CD14-positive monocyte (primary cell): ENCODE measurements around the gene ALDH18A1. TPM values are rescaled to one million over a fixed set of nuclear protein-coding genes. Genes with fewer than 3 reads are reported as not detected.

Experiments used
- DNase-seq, 3 donors: peaks; one replicate each; pipeline ENCODE4 v3.0.0-alpha.2; 2011 to 2022
- H2AFZ ChIP-seq: 2 replicates; pipeline ENCODE4 v1.6.0; 2012; ENCODE audit warnings: mild to moderate bottlenecking, low read depth, low read length, inconsistent platforms; ENCODE audit not compliant: insufficient read depth, poor library complexity, severe bottlenecking
- H3K27ac ChIP-seq, 2 donors: 1 replicate in 1 of 2; 2 replicates in 1 of 2; pipeline ENCODE4 v1.5.1; 2012 to 2013; ENCODE audit warnings: low read length in 2 of 2, control low read depth in 1 of 2, inconsistent platforms in 1 of 2, low read depth in 1 of 2, mild to moderate bottlenecking in 1 of 2
- H3K27me3 ChIP-seq, 2 donors: one replicate each; pipeline versions ENCODE4 v1.6.0 to v1.6.1; 2011 to 2013; ENCODE audit warnings: low read length in 2 of 2; ENCODE audit not compliant: control insufficient read depth in 2 of 2, insufficient read depth in 2 of 2
- H3K36me3 ChIP-seq, 2 donors: replicated peaks in 1 of 2; 1 replicate in 1 of 2; 2 replicates in 1 of 2; pipeline versions ENCODE4 v1.5.1 to v1.6.1; 2012 to 2013; ENCODE audit warnings: low read length in 2 of 2, control low read depth in 1 of 2, inconsistent platforms in 1 of 2, mild to moderate bottlenecking in 1 of 2; ENCODE audit not compliant: insufficient read depth in 2 of 2, control insufficient read depth in 1 of 2
- H3K4me1 ChIP-seq, 2 donors: 1 replicate in 1 of 2; 2 replicates in 1 of 2; pipeline versions ENCODE4 v1.5.1 to v1.6.1; 2012 to 2013; ENCODE audit warnings: low read length in 2 of 2, control low read depth in 1 of 2, inconsistent platforms in 1 of 2, mild to moderate bottlenecking in 1 of 2, moderate library complexity in 1 of 2; ENCODE audit not compliant: insufficient read depth in 2 of 2, control insufficient read depth in 1 of 2
- H3K4me2 ChIP-seq: replicated peaks from 2 replicates; pipeline ENCODE3; 2012; ENCODE audit warnings: low read length, moderate library complexity, mild to moderate bottlenecking; ENCODE audit not compliant: poor library complexity, severe bottlenecking; ENCODE audit errors: extremely low read depth
- H3K4me3 ChIP-seq, 3 experiments: fragments of 200-600 bp in 1 of 3; sonication (generic) in 1 of 3; replicated peaks in 1 of 3; 1 replicate in 2 of 3; 2 replicates in 1 of 3; pipeline ENCODE4 v1.5.1; 2011 to 2013; ENCODE audit warnings: low read length in 3 of 3, mild to moderate bottlenecking in 3 of 3, control low read depth in 2 of 3, low read depth in 2 of 3, inconsistent platforms in 1 of 3, moderate library complexity in 1 of 3
- H3K79me2 ChIP-seq: 2 replicates; pipeline ENCODE4 v1.6.0; 2012; ENCODE audit warnings: mild to moderate bottlenecking, control low read depth, inconsistent platforms, low read length, moderate library complexity; ENCODE audit not compliant: insufficient read depth
- H3K9ac ChIP-seq: 2 replicates; pipeline ENCODE4 v1.6.0; 2017; ENCODE audit warnings: low read length, mild to moderate bottlenecking; ENCODE audit not compliant: insufficient read depth, poor library complexity, severe bottlenecking
- H3K9me3 ChIP-seq, 2 donors: replicated peaks in 1 of 2; 1 replicate in 1 of 2; 2 replicates in 1 of 2; pipeline versions ENCODE4 v1.5.1 to v1.6.1; 2012 to 2013; ENCODE audit warnings: low read length in 2 of 2, control low read depth in 1 of 2; ENCODE audit not compliant: control insufficient read depth in 1 of 2, insufficient read depth in 1 of 2
- H4K20me1 ChIP-seq: 2 replicates; pipeline ENCODE4 v1.6.0; 2012; ENCODE audit warnings: mild to moderate bottlenecking, low read length, control low read depth, moderate library complexity; ENCODE audit not compliant: insufficient read depth
- H3K27ac Mint-ChIP-seq, 7 donors: one replicate each; pipeline ENCODE4 v1.8.0; 2020; ENCODE audit warnings: mild to moderate bottlenecking in 7 of 7, mixed read lengths in 7 of 7, moderate library complexity in 6 of 7, inconsistent platforms in 2 of 7
- H3K27me3 Mint-ChIP-seq, 3 donors: one replicate each; pipeline ENCODE4 v1.8.0; 2021 to 2022; ENCODE audit warnings: low read depth in 3 of 3, mild to moderate bottlenecking in 3 of 3, mixed read lengths in 3 of 3, moderate library complexity in 3 of 3, inconsistent platforms in 1 of 3
- H3K36me3 Mint-ChIP-seq, 2 donors: one replicate each; pipeline ENCODE4 v1.8.0; 2020; ENCODE audit warnings: mixed read lengths in 2 of 2, inconsistent platforms in 1 of 2, mild to moderate bottlenecking in 1 of 2
- H3K4me1 Mint-ChIP-seq: one replicate; pipeline ENCODE4 v1.8.0; 2020; ENCODE audit warnings: mild to moderate bottlenecking, mixed read lengths
- H3K4me3 Mint-ChIP-seq, 2 donors: one replicate each; pipeline ENCODE4 v1.8.0; 2020; ENCODE audit warnings: mild to moderate bottlenecking in 2 of 2, mixed read lengths in 2 of 2, moderate library complexity in 1 of 2
- H3K9me3 Mint-ChIP-seq, 7 donors: one replicate each; pipeline ENCODE4 v1.8.0; 2020 to 2022; ENCODE audit warnings: mixed read lengths in 7 of 7, mild to moderate bottlenecking in 6 of 7, moderate library complexity in 6 of 7, inconsistent platforms in 2 of 7
- WGBS: methylation state at CpG from one replicate; pipeline ENCODE4 v1.1.5; 2013; ENCODE audit warnings: missing lambda C conversion rate; ENCODE audit not compliant: insufficient coverage; 5-methylcytosine and 5-hydroxymethylcytosine counted together
- intact Hi-C, 2 donors: fragments of 100-400 bp; cut with micrococcal nuclease; formaldehyde crosslinking; loops; one replicate each; pipeline versions ENCODE4 v1.15.0 to v1.15.1; 2023
- polyA plus RNA-seq, 3 donors: library from polyadenylated mRNA; depleted of rRNA in 1 of 3; unstranded in 2 of 3; stranded (reverse) in 1 of 3; fragments of 300-500 nt in 2 of 3; fragments of >200 nt in 1 of 3; fragmentation: Illumina TruSeq in 2 of 3; gene quantifications; 1 replicate in 2 of 3; 2 replicates in 1 of 3; pipeline ENCODE4 v1.2.3, GENCODE V29; 2012 to 2021
- TF ChIP-seq, protein P1 (sequence below): fragments of 200-600 bp; IDR thresholded peaks from one replicate; pipeline ENCODE4 v1.8.0; 2022; ENCODE audit warnings: antibody characterized with exemption, mild to moderate bottlenecking

The ALDH18A1 gene
- polyA plus RNA-seq, 3 donors: 1.7 to 2.6 (median 2.6) TPM

DNA sequence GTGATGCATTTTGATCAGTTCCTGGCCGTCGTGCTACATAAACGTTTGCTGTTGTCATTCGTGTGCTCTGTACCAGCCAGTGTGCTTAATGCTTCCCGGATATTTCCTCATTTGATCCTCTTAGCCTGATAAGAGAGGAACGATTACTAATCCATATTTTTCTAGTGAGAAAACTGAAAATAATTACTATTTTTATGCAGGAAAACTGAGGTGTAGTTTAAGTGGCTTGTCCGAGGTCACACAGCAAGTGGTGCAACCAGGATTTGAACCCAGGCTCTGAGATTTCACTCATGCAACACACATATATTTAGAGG, 94.7 kb downstream of the ALDH18A1 start:
- H3K9me3 ChIP-seq: no peaks in the 10 kb centered on the region
- Mint-ChIP-seq H3K27ac (peak overlapping the region in 2 of 7 donors; percentile 14 to 43), H3K4me1 (peaks cover 15% of the 10 kb centered on the region), H3K9me3 (peaks cover 0 to 1% (median 0%) of the 10 kb centered on the region in 7 donors), H3K36me3 (peaks cover 0 to 3% of the 10 kb centered on the region in 2 donors), H3K4me3 (peak overlapping the region; percentile 78 to 85), H3K27me3 (peaks cover 21 to 37% (median 31%) of the 10 kb centered on the region in 3 donors)
- peaks cover 14 to 23% of the 10 kb centered on the region in 2 donors for H3K27me3 ChIP-seq
- H3K4me3 ChIP-seq: peak overlapping the region in 2 of 3 experiments; percentile 22 to 97
- H3K4me2 ChIP-seq: peak overlapping the region; percentile 100
- intact Hi-C loops: no loop called here
- peak overlapping the region; percentile 72 for H2AFZ ChIP-seq
- H3K27ac ChIP-seq: no peak overlapping the region
- no peak overlapping the region for H3K9ac ChIP-seq
- H4K20me1 ChIP-seq: no peaks in the 10 kb centered on the region
- H3K79me2 ChIP-seq: no peaks in the 10 kb centered on the region
- no peaks in the 10 kb centered on the region for H3K36me3 ChIP-seq
- H3K4me1 ChIP-seq: peaks cover 11 to 15% of the 10 kb centered on the region in 2 donors
- DNase-seq: no peak
- TF ChIP-seq, protein P1, sequence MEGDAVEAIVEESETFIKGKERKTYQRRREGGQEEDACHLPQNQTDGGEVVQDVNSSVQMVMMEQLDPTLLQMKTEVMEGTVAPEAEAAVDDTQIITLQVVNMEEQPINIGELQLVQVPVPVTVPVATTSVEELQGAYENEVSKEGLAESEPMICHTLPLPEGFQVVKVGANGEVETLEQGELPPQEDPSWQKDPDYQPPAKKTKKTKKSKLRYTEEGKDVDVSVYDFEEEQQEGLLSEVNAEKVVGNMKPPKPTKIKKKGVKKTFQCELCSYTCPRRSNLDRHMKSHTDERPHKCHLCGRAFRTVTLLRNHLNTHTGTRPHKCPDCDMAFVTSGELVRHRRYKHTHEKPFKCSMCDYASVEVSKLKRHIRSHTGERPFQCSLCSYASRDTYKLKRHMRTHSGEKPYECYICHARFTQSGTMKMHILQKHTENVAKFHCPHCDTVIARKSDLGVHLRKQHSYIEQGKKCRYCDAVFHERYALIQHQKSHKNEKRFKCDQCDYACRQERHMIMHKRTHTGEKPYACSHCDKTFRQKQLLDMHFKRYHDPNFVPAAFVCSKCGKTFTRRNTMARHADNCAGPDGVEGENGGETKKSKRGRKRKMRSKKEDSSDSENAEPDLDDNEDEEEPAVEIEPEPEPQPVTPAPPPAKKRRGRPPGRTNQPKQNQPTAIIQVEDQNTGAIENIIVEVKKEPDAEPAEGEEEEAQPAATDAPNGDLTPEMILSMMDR: no peak
- WGBS: no CpG with 5 or more reads among the region's 7 CpGs

DNA sequence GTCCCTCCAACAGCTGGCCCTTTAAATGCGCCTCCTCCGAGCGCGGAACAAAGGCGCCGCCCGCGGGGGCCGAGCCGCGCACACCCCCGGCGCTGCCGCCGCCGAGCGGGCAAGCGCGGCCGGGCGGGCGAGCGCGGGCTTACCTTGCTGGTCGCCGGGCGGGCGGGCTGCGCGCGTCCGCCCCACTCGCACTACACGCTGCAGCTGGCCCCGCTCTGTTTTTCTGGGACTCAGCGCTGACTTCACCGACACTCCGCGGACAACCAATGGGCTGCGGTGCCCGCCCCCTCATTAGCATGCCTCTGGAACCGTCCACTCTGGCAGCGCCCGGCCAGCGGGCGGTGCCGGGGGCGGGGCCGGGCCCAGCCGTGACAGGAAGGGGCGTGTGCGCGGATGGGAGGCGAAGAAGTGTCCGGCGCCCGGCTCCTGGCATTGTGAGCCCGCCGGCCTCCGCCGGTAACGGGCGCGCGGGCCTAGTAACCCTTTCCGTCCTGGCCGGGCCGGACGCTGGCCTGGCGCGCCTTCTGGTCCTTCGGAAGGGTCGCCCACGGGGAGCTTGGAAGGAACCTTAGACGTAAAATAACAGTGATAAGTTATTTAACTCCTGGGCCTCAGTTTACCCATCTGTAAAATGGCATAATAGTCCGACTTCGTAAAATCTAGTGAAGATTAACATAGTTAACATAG, 95.2 kb downstream of the ALDH18A1 start, which contains the start of gene SORBS1:
TSS of gene SORBS1 (minus strand) at position 195 of the 687 bp plus-strand sequence. CDS start 120,236 bp downstream, outside the sequence.
- H4K20me1 ChIP-seq: no peaks in the 10 kb centered on the region
- WGBS: under 1% methylated on average over 62 of the region's 77 CpGs
- no peaks in the 10 kb centered on the region for H3K79me2 ChIP-seq
- TF ChIP-seq, protein P1: no peak
- Mint-ChIP-seq H3K27ac (peak within 1 kb of the TSS; percentile 7 to 90 (median 62)), H3K4me3 (peak within 1 kb of the TSS; percentile 99 to 100), H3K36me3 (peaks cover 0 to 3% of the 10 kb centered on the region in 2 donors), H3K4me1 (peaks cover 15% of the 10 kb centered on the region), H3K27me3 (peaks cover 21 to 40% (median 32%) of the 10 kb centered on the region in 3 donors), H3K9me3 (peaks cover 0 to 1% (median 0%) of the 10 kb centered on the region in 7 donors)
- H3K9me3 ChIP-seq: no peaks in the 10 kb centered on the region
- peak within 1 kb of the TSS; percentile 62 for H3K9ac ChIP-seq
- H3K4me3 ChIP-seq: peak within 1 kb of the TSS; percentile 66 to 97 (median 79)
- H3K4me2 ChIP-seq: peak within 1 kb of the TSS; percentile 100
- no peaks in the 10 kb centered on the region for H3K36me3 ChIP-seq
- H2AFZ ChIP-seq: peak within 1 kb of the TSS; percentile 88
- no peak within 1 kb of the TSS for H3K27ac ChIP-seq
- H3K4me1 ChIP-seq: peaks cover 11 to 15% of the 10 kb centered on the region in 2 donors
- peak; percentile 91 to 95 (median 92) for DNase-seq
- intact Hi-C loops: no loop called here
- H3K27me3 ChIP-seq: peaks cover 14 to 23% of the 10 kb centered on the region in 2 donors
